ENCODE measurements around the gene RAB35. TPM values are rescaled to one million over a fixed set of nuclear protein-coding genes. Genes with fewer than 3 reads are reported as not detected.

RAB35 gene
- total and polyA plus RNA-seq, 2 of the 4 experiments (the other 2 are of a cell fraction): 32.6 to 49.6 TPM

DNA sequence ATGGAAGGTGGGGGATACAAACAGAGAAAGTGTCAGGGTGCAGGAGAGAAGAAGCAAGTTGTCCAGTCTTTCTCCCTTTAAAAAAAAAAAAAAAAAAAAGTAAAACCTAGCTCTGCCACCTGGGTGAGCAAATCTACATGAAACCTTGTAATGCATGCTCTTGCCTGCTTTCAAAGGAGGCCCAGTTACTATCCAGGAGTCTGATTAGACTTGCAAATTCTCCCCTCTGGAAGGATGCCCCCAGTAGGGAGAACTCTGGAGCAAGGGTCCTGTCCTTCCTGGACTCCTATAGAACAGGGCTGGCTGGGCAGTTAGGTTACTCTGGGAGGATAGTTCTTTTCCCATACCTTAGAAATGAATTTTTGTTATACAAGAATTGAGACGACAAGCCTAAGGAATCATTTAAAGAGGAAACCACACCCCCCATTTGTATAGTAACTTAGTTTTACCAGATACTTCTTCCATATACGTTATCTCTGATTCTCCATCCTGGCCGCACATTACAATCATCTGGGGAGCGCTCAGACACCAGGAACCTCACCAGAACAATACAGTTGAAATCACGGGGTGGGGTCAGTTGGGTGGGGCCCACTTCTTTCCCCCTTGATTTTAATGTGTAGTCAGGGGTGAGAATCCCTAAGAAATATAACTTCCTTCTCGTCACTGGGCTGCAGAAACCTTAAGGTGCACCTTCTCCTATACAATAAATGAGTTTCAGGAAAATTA is 30.5 kb downstream of the RAB35 start (continued):
- no peak for TF ChIP-seq RAD21 (IDR thresholded peaks at IDR 0.05; ENCODE audit: low read length)

DNA sequence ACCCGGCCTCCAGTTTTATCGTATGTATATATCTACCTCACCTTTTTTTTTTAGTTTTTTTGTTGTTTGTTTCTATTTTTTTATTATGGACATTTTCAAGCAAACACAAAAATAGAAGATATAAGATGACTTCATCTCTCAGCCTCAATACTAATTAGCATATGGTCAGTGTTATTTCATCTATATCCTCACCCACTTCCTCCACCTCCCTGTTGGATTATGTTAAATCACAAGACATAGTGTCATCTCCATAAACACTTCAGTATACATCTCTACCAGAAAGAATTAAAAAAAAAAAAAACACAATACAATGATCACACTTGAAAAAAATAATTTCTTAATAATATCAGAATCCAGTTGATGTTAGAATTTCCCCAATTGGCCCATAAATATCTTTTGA is 34.9 kb downstream of the RAB35 start:
- no peak overlapping the region for H3K18ac ChIP-seq (ENCODE audit: low read depth, low read length)
- H3K14ac ChIP-seq (replicated peaks; ENCODE audit: low read depth, low read length): no peak overlapping the region
- dilution Hi-C loops (cut with HindIII; ENCODE audit: low sequenced_read_pairs, unreplicated experiment): no loop called here
- intact Hi-C loops (cut with micrococcal nuclease): no loop called here
- no peaks in the 10 kb centered on the region for H3K9me1 ChIP-seq (ENCODE audit: insufficient read depth, low read length)
- ChIA-PET CTCF (no interaction called here), POLR2A (ENCODE audit: unreplicated experiment) (no interaction called here)
- in situ Hi-C loops (cut with MboI; ENCODE audit: low sequenced_read_pairs): no loop called here
- H2BK120ac ChIP-seq (ENCODE audit: low read depth, low read length): no peak overlapping the region
- H3K4me2 ChIP-seq (ENCODE audit: low read depth, low read length): no peak overlapping the region
- no peak overlapping the region for H2AK5ac ChIP-seq (ENCODE audit: low read depth, low read length)
- no peak overlapping the region for H2BK15ac ChIP-seq (ENCODE audit: low read depth, low read length)
- no peak overlapping the region for H2AK9ac ChIP-seq (replicated peaks; ENCODE audit: low read depth, low read length, poor library complexity)
- no peak for ATAC-seq (ENCODE audit: low read depth)
- no peaks in the 10 kb centered on the region for H3K4me1 ChIP-seq (ENCODE audit: control insufficient read depth, insufficient read depth, low read length)
- H3K9ac ChIP-seq (ENCODE audit: low read depth, low read length): no peak overlapping the region
- no peak overlapping the region for H4K8ac ChIP-seq (ENCODE audit: low read depth in 2 of 2, low read length in 2 of 2)
- H3K27ac ChIP-seq (ENCODE audit: insufficient read depth, low read length): no peak overlapping the region
- H4K20me1 ChIP-seq (ENCODE audit: insufficient read depth, low read length): no peaks in the 10 kb centered on the region
- DNase-seq: no peak
- H3K27me3 ChIP-seq (ENCODE audit: control insufficient read depth, insufficient read depth, low read length): peaks cover 15% of the 10 kb centered on the region
- no peak overlapping the region for H2AFZ ChIP-seq (replicated peaks; ENCODE audit: low read length, poor library complexity)
- no TSS peak for BruUV-seq (replicated peaks)
- H4K91ac ChIP-seq (ENCODE audit: insufficient read depth, low read depth, low read length): no peak overlapping the region
- no CpG with 5 or more reads among the region's 2 CpGs for WGBS, 2 experiments (ENCODE audit: extremely low coverage in 2 of 2, insufficient read length in 1 of 2)
- H3K23ac ChIP-seq (ENCODE audit: low read depth, low read length): no peak overlapping the region
- no peaks in the 10 kb centered on the region for H3K79me1 ChIP-seq (ENCODE audit: low read depth in 1 of 2, low read length in 2 of 2)
- no peak overlapping the region for H2BK20ac ChIP-seq (ENCODE audit: low read depth, low read length)
- no peaks in the 10 kb centered on the region for H3K9me3 ChIP-seq (ENCODE audit: control insufficient read depth, insufficient read depth, low read length)
- H2BK5ac ChIP-seq (ENCODE audit: low read depth, low read length, poor library complexity, severe bottlenecking): no peak overlapping the region
- TF ChIP-seq BHLHE40 (IDR thresholded peaks at IDR 0.05; ENCODE audit: low read depth, low read length): no peak
- H3K56ac ChIP-seq (ENCODE audit: extremely low read depth, insufficient read depth, low read length): no peak overlapping the region
- no peak overlapping the region for H3K4ac ChIP-seq (ENCODE audit: low read depth, low read length)
- no peak overlapping the region for H3K4me3 ChIP-seq (ENCODE audit: insufficient read depth, low read depth, low read length)
- no peaks in the 10 kb centered on the region for H3K36me3 ChIP-seq (ENCODE audit: control insufficient read depth, insufficient read depth, low read length)
- H4K5ac ChIP-seq (ENCODE audit: low read depth, low read length): no peak overlapping the region

All from IMR-90 (cell line).